ENCODE data around the gene PPP1R13B.
"Not testable (repeated sequence)": the region's sequence is repeated elsewhere in the genome, so short reads cannot be mapped to it uniquely, and the experiment has no call there.

PPP1R13B gene

GRCh38 chr14:103891667-103892215 is 44.4 kb upstream of the PPP1R13B start:
- TF ChIP-seq CTCF (IDR thresholded peaks at IDR 0.05; ENCODE audit: control insufficient read depth, extremely low read depth, insufficient read depth) = no peak
- DNase-seq (ENCODE audit: low read depth) = no peak

GRCh38 chr14:103890821-103891666 is 43.7 kb upstream of the PPP1R13B start:
- H3K4me3 ChIP-seq (ENCODE audit: low read depth, low read length) = no peak overlapping the region
- no peak for TF ChIP-seq CTCF (IDR thresholded peaks at IDR 0.05; ENCODE audit: control insufficient read depth, extremely low read depth, insufficient read depth)
- DNase-seq (ENCODE audit: low read depth) = no peak

More at GRCh38 chr14:103891667-103892215, 44.4 kb upstream of the PPP1R13B start:
- H3K4me3 ChIP-seq (ENCODE audit: low read depth, low read length) = no peak overlapping the region

- H3K4me3 ChIP-seq (ENCODE audit: low read depth, low read length) = no peak overlapping the region
- no peak for TF ChIP-seq CTCF (IDR thresholded peaks at IDR 0.05; ENCODE audit: control insufficient read depth, extremely low read depth, insufficient read depth)
- no peak for DNase-seq (ENCODE audit: low read depth)
Observed at GRCh38 chr14:103890052-103890371, 42.6 kb upstream of the PPP1R13B start.

GRCh38 chr14:103889313-103890051 is 42.1 kb upstream of the PPP1R13B start:
- TF ChIP-seq CTCF (IDR thresholded peaks at IDR 0.05; ENCODE audit: control insufficient read depth, extremely low read depth, insufficient read depth) = no peak
- DNase-seq (ENCODE audit: low read depth) = no peak
- H3K4me3 ChIP-seq (ENCODE audit: low read depth, low read length) = no peak overlapping the region

GRCh38 chr14:103889002-103889312 is 41.6 kb upstream of the PPP1R13B start:
- not testable (repeated sequence) for H3K4me3 ChIP-seq (ENCODE audit: low read depth, low read length); DNase-seq (ENCODE audit: low read depth)

- no peak for TF ChIP-seq CTCF (IDR thresholded peaks at IDR 0.05; ENCODE audit: control insufficient read depth, extremely low read depth, insufficient read depth)
- DNase-seq (ENCODE audit: low read depth) = no peak
- no peak overlapping the region for H3K4me3 ChIP-seq (ENCODE audit: low read depth, low read length)
Observed at GRCh38 chr14:103887557-103888115, 40.3 kb upstream of the PPP1R13B start.

GRCh38 chr14:103887170-103887501 is 39.8 kb upstream of the PPP1R13B start:
- no peak overlapping the region for H3K4me3 ChIP-seq (ENCODE audit: low read depth, low read length)
- TF ChIP-seq CTCF (IDR thresholded peaks at IDR 0.05; ENCODE audit: control insufficient read depth, extremely low read depth, insufficient read depth) = no peak
- no peak for DNase-seq (ENCODE audit: low read depth)

Measured in LNCaP clone FGC (cell line).